VCaP (cell line): ENCODE results near the gene GCSAM.

Experiments used
- H3K27ac ChIP-seq: fragments of 450-650 bp; 2 replicates; pipeline ENCODE4 v1.5.1; 2017
- CTCF ChIP-seq: fragments of 450-650 bp; conservative IDR thresholded peaks from 2 replicates; pipeline ENCODE4 v1.5.1; 2017; ENCODE audit warnings: mild to moderate bottlenecking, moderate library complexity

GCSAM gene

GRCh38 chr3:112136046-112136445, 3.0 kb upstream of the GCSAM start:
- no peak for TF ChIP-seq CTCF
- H3K27ac ChIP-seq, result peak overlapping the region; percentile 90

- no peak for TF ChIP-seq CTCF
- H3K27ac ChIP-seq, result peak overlapping the region; percentile 90
These were observed 1.5 kb upstream of the GCSAM start for GRCh38 chr3:112134335-112135124.

GRCh38 chr3:112133626-112134334, 732 bp upstream of the GCSAM start:
- no peak for TF ChIP-seq CTCF
- H3K27ac ChIP-seq, result peak overlapping the region; percentile 90

- no peak for TF ChIP-seq CTCF
- H3K27ac ChIP-seq, result peak overlapping the region; percentile 90
These were observed 494 bp downstream of the GCSAM start for GRCh38 chr3:112132554-112132953.

- peak overlapping the region; percentile 90 for H3K27ac ChIP-seq
- no peak for TF ChIP-seq CTCF
These were observed 960 bp downstream of the GCSAM start for GRCh38 chr3:112132088-112132487.

GRCh38 chr3:112131111-112131510, 1.9 kb downstream of the GCSAM start:
- no peak for TF ChIP-seq CTCF
- H3K27ac ChIP-seq, result no peak overlapping the region; the same call in 1 of the 2 replicates

- no peak overlapping the region for H3K27ac ChIP-seq
- no peak for TF ChIP-seq CTCF
These were observed 2.4 kb downstream of the GCSAM start for GRCh38 chr3:112130638-112130993.
